GM12891 (cell line): Measurements from ENCODE around the gene EML1.

Source experiments
- POLR2A ChIP-seq: IDR thresholded peaks from 2 replicates; pipeline ENCODE4 v1.6.1; 2011; ENCODE audit warnings: low read depth, low read length, control low read depth
- POLR2AphosphoS5 ChIP-seq: IDR thresholded peaks from 2 replicates; pipeline ENCODE4 v1.6.1; 2011; ENCODE audit warnings: low read depth, low read length, control low read depth
- TAF1 ChIP-seq: IDR thresholded peaks from 2 replicates; pipeline ENCODE4 v1.6.1; 2011; ENCODE audit warnings: low read depth, low read length, control low read depth

GRCh38 chr14:99808154-99808505 is 14.9 kb downstream of the EML1 start:
- TF ChIP-seq POLR2AphosphoS5 (no peak), POLR2A (no peak), TAF1 (no peak)
